ENCODE measurements around the gene CLDN34.

CLDN34 gene

GRCh38 chrX:9927698-9928482 lies 39.3 kb upstream of the CLDN34 start:
- no peaks in the 10 kb centered on the region for H3K27me3 ChIP-seq
- H3K4me1 ChIP-seq = no peaks in the 10 kb centered on the region
- no peak for TF ChIP-seq CTCF (IDR thresholded peaks at IDR 0.05; ENCODE audit: low read depth, low read length)
- H3K9me3 ChIP-seq = no peaks in the 10 kb centered on the region
- H3K36me3 ChIP-seq = no peaks in the 10 kb centered on the region
- no peak overlapping the region for H3K4me3 ChIP-seq (ENCODE audit: low read depth, low read length)
- DNase-seq = no peak

GRCh38 chrX:9935436-9935835 lies 31.7 kb upstream of the CLDN34 start:
- Histone ChIP-seq H3K27me3 (no peaks in the 10 kb centered on the region), H3K4me1 (no peaks in the 10 kb centered on the region), H3K4me3 (ENCODE audit: low read depth, low read length) (no peak overlapping the region), H3K36me3 (no peaks in the 10 kb centered on the region), H3K9me3 (no peaks in the 10 kb centered on the region)
- DNase-seq = no peak
- TF ChIP-seq CTCF (IDR thresholded peaks at IDR 0.05; ENCODE audit: low read depth, low read length) = no peak

- no peaks in the 10 kb centered on the region for H3K4me1 ChIP-seq
These were observed 29.4 kb upstream of the CLDN34 start for GRCh38 chrX:9937761-9938160.

GRCh38 chrX:9938516-9938915 lies 28.6 kb upstream of the CLDN34 start:
- DNase-seq = no peak
- no peaks in the 10 kb centered on the region for H3K36me3 ChIP-seq
- no peak for TF ChIP-seq CTCF (IDR thresholded peaks at IDR 0.05; ENCODE audit: low read depth, low read length)

More at GRCh38 chrX:9937761-9938160, 29.4 kb upstream of the CLDN34 start:
- Histone ChIP-seq H3K27me3 (no peaks in the 10 kb centered on the region), H3K36me3 (no peaks in the 10 kb centered on the region), H3K4me3 (ENCODE audit: low read depth, low read length) (no peak overlapping the region), H3K9me3 (no peaks in the 10 kb centered on the region)
- DNase-seq = no peak
- no peak for TF ChIP-seq CTCF (IDR thresholded peaks at IDR 0.05; ENCODE audit: low read depth, low read length)

GRCh38 chrX:9940421-9940820 lies 26.7 kb upstream of the CLDN34 start:
- Histone ChIP-seq H3K27me3 (no peaks in the 10 kb centered on the region), H3K36me3 (no peaks in the 10 kb centered on the region), H3K4me1 (no peaks in the 10 kb centered on the region), H3K4me3 (ENCODE audit: low read depth, low read length) (no peak overlapping the region), H3K9me3 (no peaks in the 10 kb centered on the region)
- TF ChIP-seq CTCF (IDR thresholded peaks at IDR 0.05; ENCODE audit: low read depth, low read length) = no peak
- no peak for DNase-seq

More at GRCh38 chrX:9938516-9938915, 28.6 kb upstream of the CLDN34 start:
- Histone ChIP-seq H3K27me3 (no peaks in the 10 kb centered on the region), H3K4me1 (no peaks in the 10 kb centered on the region), H3K9me3 (no peaks in the 10 kb centered on the region), H3K4me3 (ENCODE audit: low read depth, low read length) (no peak overlapping the region)

- H3K4me1 ChIP-seq = no peaks in the 10 kb centered on the region
- H3K4me3 ChIP-seq (ENCODE audit: low read depth, low read length) = no peak overlapping the region
- H3K27me3 ChIP-seq = no peaks in the 10 kb centered on the region
- no peaks in the 10 kb centered on the region for H3K36me3 ChIP-seq
- TF ChIP-seq CTCF (IDR thresholded peaks at IDR 0.05; ENCODE audit: low read depth, low read length) = no peak
- DNase-seq = no peak
- no peaks in the 10 kb centered on the region for H3K9me3 ChIP-seq
These were observed 25.1 kb upstream of the CLDN34 start for GRCh38 chrX:9942086-9942485.

Measured in BE2C (cell line).